Upper lobe of left lung (tissue), 6 donors: ENCODE data around the gene GOLGA3. TPM values are rescaled to one million over a fixed set of nuclear protein-coding genes. Genes with fewer than 3 reads are reported as not detected.

Experiments
- ATAC-seq, 2 donors: fragments of 200-7000 bp; cut with Tn5 transposase; one replicate each; pipeline ENCODE4 v1.9.1; 2022; ENCODE audit warnings: mild to moderate bottlenecking in 2 of 2, moderate library complexity in 2 of 2; ENCODE audit not compliant: low FRiP score in 2 of 2
- DNase-seq, 2 donors: peaks; one replicate each; pipeline ENCODE4 v3.0.0-alpha.2; 2019 to 2020
- H3K27ac ChIP-seq, 4 donors: fragments of 200-600 bp; sonication (generic); one replicate each; pipeline ENCODE4 v1.5.1; 2016 to 2019
- H3K27me3 ChIP-seq, 4 donors: fragments of 200-600 bp; sonication (generic); one replicate each; pipeline ENCODE4 v1.5.1; 2017 to 2019
- H3K36me3 ChIP-seq, 4 donors: fragments of 200-600 bp; sonication (generic); one replicate each; pipeline ENCODE4 v1.5.1; 2016 to 2019
- H3K4me1 ChIP-seq, 4 donors: fragments of 200-600 bp; sonication (generic); one replicate each; pipeline ENCODE4 v1.5.1; 2018 to 2019
- H3K4me3 ChIP-seq, 4 donors: fragments of 200-600 bp; sonication (generic); one replicate each; pipeline ENCODE4 v1.5.1; 2017 to 2019; ENCODE audit warnings: mild to moderate bottlenecking in 2 of 4, moderate library complexity in 1 of 4
- H3K9me3 ChIP-seq, 4 donors: fragments of 200-600 bp; sonication (generic); one replicate each; pipeline ENCODE4 v1.5.1; 2018 to 2019
- EP300 ChIP-seq, 4 donors: sonication (generic); formaldehyde crosslinking; IDR thresholded peaks; one replicate each; pipeline ENCODE4 v1.5.1; 2017; ENCODE audit warnings: antibody characterized with exemption in 4 of 4, control low read depth in 2 of 4
- POLR2A ChIP-seq, 4 donors: fragments of 450-650 bp; IDR thresholded peaks; one replicate each; pipeline ENCODE4 v1.5.1; 2016 to 2017; ENCODE audit warnings: antibody characterized with exemption in 4 of 4, mild to moderate bottlenecking in 2 of 4
- POLR2AphosphoS5 ChIP-seq, 2 donors: sonication (generic); formaldehyde crosslinking; IDR thresholded peaks; one replicate each; pipeline ENCODE4 v1.5.1; 2017; ENCODE audit warnings: antibody characterized with exemption in 2 of 2
- WGBS, 2 donors: methylation state at CpG; one replicate each; pipeline ENCODE4 v1.1.5; 2017 to 2018; 5-methylcytosine and 5-hydroxymethylcytosine counted together
- total RNA-seq, 6 donors: library from RNA; depleted of rRNA in 4 of 6; stranded (reverse); fragments of >200 nt in 4 of 6; gene quantifications; one replicate each; pipeline versions ENCODE4 v1.1.0 to v1.2.1, GENCODE V29; 2016 to 2021
- TF ChIP-seq, protein P1 (sequence below), 6 experiments: fragments of 450-650 bp in 4 of 6; fragments of 200-600 bp in 2 of 6; sonication (generic) in 2 of 6; IDR thresholded peaks; one replicate each; pipeline ENCODE4 v1.5.1; 2016 to 2019; ENCODE audit warnings: antibody characterized with exemption in 6 of 6
- donor health status: DM: no; HTN: no; CAD: no; lungs with moderate emphysema.
- donor health status: DM: no; HTN: yes; CAD: no; lungs with severe emphysema.

Gene GOLGA3
- total RNA-seq, 6 donors from 2014 or later = 53.8 to 116 (median 77.9) TPM

- Histone ChIP-seq H3K27me3 (no peaks in the 10 kb centered on the region), H3K4me1 (peaks cover under 1 to 26% (median 24%) of the 10 kb centered on the region in 4 donors), H3K36me3 (peaks cover 29 to 75% (median 53%) of the 10 kb centered on the region in 4 donors), H3K9me3 (no peaks in the 10 kb centered on the region), H3K27ac (no peak overlapping the region), H3K4me3 (no peak overlapping the region)
- ATAC-seq = peak in 1 of 2 donors; percentile 28
- TF ChIP-seq, protein P1, sequence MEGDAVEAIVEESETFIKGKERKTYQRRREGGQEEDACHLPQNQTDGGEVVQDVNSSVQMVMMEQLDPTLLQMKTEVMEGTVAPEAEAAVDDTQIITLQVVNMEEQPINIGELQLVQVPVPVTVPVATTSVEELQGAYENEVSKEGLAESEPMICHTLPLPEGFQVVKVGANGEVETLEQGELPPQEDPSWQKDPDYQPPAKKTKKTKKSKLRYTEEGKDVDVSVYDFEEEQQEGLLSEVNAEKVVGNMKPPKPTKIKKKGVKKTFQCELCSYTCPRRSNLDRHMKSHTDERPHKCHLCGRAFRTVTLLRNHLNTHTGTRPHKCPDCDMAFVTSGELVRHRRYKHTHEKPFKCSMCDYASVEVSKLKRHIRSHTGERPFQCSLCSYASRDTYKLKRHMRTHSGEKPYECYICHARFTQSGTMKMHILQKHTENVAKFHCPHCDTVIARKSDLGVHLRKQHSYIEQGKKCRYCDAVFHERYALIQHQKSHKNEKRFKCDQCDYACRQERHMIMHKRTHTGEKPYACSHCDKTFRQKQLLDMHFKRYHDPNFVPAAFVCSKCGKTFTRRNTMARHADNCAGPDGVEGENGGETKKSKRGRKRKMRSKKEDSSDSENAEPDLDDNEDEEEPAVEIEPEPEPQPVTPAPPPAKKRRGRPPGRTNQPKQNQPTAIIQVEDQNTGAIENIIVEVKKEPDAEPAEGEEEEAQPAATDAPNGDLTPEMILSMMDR (IDR thresholded peaks at IDR 0.05) = no peak
- no peak for TF ChIP-seq POLR2AphosphoS5 (IDR thresholded peaks at IDR 0.05)
- no peak for TF ChIP-seq EP300 (IDR thresholded peaks at IDR 0.05)
- TF ChIP-seq POLR2A (IDR thresholded peaks at IDR 0.05) = no peak
- 76 to 87% methylated on average over 14 of the region's 14 CpGs for WGBS, 2 donors
- DNase-seq = peak in 1 of 2 donors; percentile 82
These were observed 56.1 kb downstream of the GOLGA3 start for GRCh38 chr12:132772606-132773005.

- Histone ChIP-seq H3K9me3 (no peaks in the 10 kb centered on the region), H3K27me3 (no peaks in the 10 kb centered on the region), H3K27ac (peak overlapping the region in 2 of 4 donors; percentile 67 to 78), H3K4me1 (peaks cover 10 to 38% (median 32%) of the 10 kb centered on the region in 4 donors), H3K4me3 (no peak overlapping the region), H3K36me3 (peaks cover 21 to 62% (median 40%) of the 10 kb centered on the region in 4 donors)
- 80 to 96% methylated on average over 14 to 15 of the region's 15 CpGs for WGBS, 2 donors
- DNase-seq (no peak), ATAC-seq (no peak)
- TF ChIP-seq, protein P1 (IDR thresholded peaks at IDR 0.05) = no peak
- TF ChIP-seq EP300 (IDR thresholded peaks at IDR 0.05) = no peak
- no peak for TF ChIP-seq POLR2AphosphoS5 (IDR thresholded peaks at IDR 0.05)
- TF ChIP-seq POLR2A (IDR thresholded peaks at IDR 0.05) = no peak
These were observed 57.4 kb downstream of the GOLGA3 start for GRCh38 chr12:132771126-132771838.

GRCh38 chr12:132766380-132767085, 62.1 kb downstream of the GOLGA3 start:
- peaks cover 15 to 55% (median 44%) of the 10 kb centered on the region in 4 donors for H3K4me1 ChIP-seq
- no peaks in the 10 kb centered on the region for H3K9me3 ChIP-seq
- ATAC-seq = peak in 1 of 2 donors; percentile 9
- 36 to 37% methylated on average over 19 to 27 of the region's 27 CpGs for WGBS, 2 donors
- TF ChIP-seq, protein P1 (IDR thresholded peaks at IDR 0.05) = peak in 1 of 6 experiments; percentile 11
- TF ChIP-seq POLR2A (IDR thresholded peaks at IDR 0.05) = no peak
- TF ChIP-seq POLR2AphosphoS5 (IDR thresholded peaks at IDR 0.05) = peak; percentile 41 to 47
- TF ChIP-seq EP300 (IDR thresholded peaks at IDR 0.05) = peak in 2 of 4 donors; percentile 23 to 32
- H3K27me3 ChIP-seq = no peaks in the 10 kb centered on the region
- H3K36me3 ChIP-seq = peaks cover 0 to 15% (median 5%) of the 10 kb centered on the region in 4 donors
- H3K27ac ChIP-seq = peak overlapping the region; percentile 56 to 86 (median 76)
- peak in 1 of 2 donors; percentile 82 for DNase-seq
- H3K4me3 ChIP-seq = no peak overlapping the region

DNA sequence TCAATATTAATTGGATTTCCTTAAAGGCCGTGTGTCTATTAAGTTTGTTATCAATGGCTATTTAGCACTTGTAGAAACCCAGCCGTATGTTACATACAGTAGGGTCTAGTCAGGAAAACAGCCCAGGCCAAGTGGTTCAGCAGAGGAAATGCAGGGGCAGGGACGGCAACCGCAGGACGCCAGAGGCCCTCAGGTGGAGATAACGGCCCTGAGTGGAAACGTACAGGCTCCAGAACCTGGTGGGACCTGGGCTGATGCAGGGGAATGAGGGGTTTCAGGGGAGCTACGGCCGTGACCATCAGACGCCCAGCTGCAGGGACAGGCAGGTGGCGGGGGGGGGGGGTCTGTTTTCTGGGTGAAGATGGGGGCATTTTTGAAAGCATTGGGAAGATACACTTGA, 63.3 kb downstream of the GOLGA3 start:
- H3K27ac ChIP-seq = no peak overlapping the region
- DNase-seq = no peak

More for the DNA sequence above, 63.3 kb downstream of the GOLGA3 start:
- no peak overlapping the region for H3K4me3 ChIP-seq
- H3K27me3 ChIP-seq = no peaks in the 10 kb centered on the region
- peaks cover 19 to 59% (median 44%) of the 10 kb centered on the region in 4 donors for H3K4me1 ChIP-seq
- 70 to 78% methylated on average over 11 of the region's 11 CpGs for WGBS, 2 donors
- H3K36me3 ChIP-seq = peaks cover 0 to 7% (median 0%) of the 10 kb centered on the region in 4 donors
- TF ChIP-seq EP300 (IDR thresholded peaks at IDR 0.05) = no peak
- no peak for TF ChIP-seq POLR2A (IDR thresholded peaks at IDR 0.05)
- TF ChIP-seq, protein P1 (IDR thresholded peaks at IDR 0.05) = no peak
- no peak for TF ChIP-seq POLR2AphosphoS5 (IDR thresholded peaks at IDR 0.05)
- H3K9me3 ChIP-seq = no peaks in the 10 kb centered on the region
- no peak for ATAC-seq
